GM23338 (cell line): ENCODE data around the gene SRCAP. TPM values are rescaled to one million over a fixed set of nuclear protein-coding genes. Genes with fewer than 3 reads are reported as not detected.

Experiments
- ATAC-seq: fragments of 200-7000 bp; cut with Tn5 transposase; 3 replicates; pipeline ENCODE4 v1.9.1; 2020
- DNase-seq: peaks from one replicate; pipeline ENCODE4 v3.0.0-alpha.2; 2015; ENCODE audit warnings: low spot score
- H2AFZ ChIP-seq: fragments of 200-600 bp; sonication (generic); 2 replicates; pipeline ENCODE4 v1.8.0; 2016; ENCODE audit warnings: antibody characterized with exemption, mild to moderate bottlenecking, moderate library complexity
- H3F3A ChIP-seq: fragments of 200-600 bp; sonication (generic); replicated peaks from 2 replicates; pipeline ENCODE4 v1.8.0; 2017; ENCODE audit warnings: antibody characterized with exemption, mixed run types, low read depth
- H3K27ac ChIP-seq: fragments of 200-600 bp; sonication (generic); 2 replicates; pipeline ENCODE4 v1.6.1; 2016; ENCODE audit warnings: low read depth
- H3K27me3 ChIP-seq: fragments of 200-600 bp; sonication (generic); 2 replicates; pipeline ENCODE4 v1.8.0; 2016; ENCODE audit warnings: mild to moderate bottlenecking, mixed run types, moderate library complexity; ENCODE audit not compliant: insufficient read depth
- H3K36me3 ChIP-seq: fragments of 200-600 bp; sonication (generic); 2 replicates; pipeline ENCODE4 v1.8.0; 2016; ENCODE audit warnings: mild to moderate bottlenecking; ENCODE audit not compliant: insufficient read depth
- H3K4me1 ChIP-seq: fragments of 200-600 bp; sonication (generic); 2 replicates; pipeline ENCODE4 v1.8.0; 2016; ENCODE audit warnings: mild to moderate bottlenecking, moderate library complexity; ENCODE audit not compliant: insufficient read depth
- H3K4me2 ChIP-seq: fragments of 200-600 bp; sonication (generic); 2 replicates; pipeline ENCODE4 v1.7.1; 2017; ENCODE audit warnings: mixed run types
- H3K4me3 ChIP-seq: fragments of 200-600 bp; sonication (generic); 2 replicates; pipeline ENCODE4 v1.6.1; 2016; ENCODE audit warnings: mixed run types
- H3K79me2 ChIP-seq: fragments of 200-600 bp; sonication (generic); replicated peaks from 2 replicates; pipeline ENCODE4 v1.8.0; 2017; ENCODE audit warnings: mild to moderate bottlenecking; ENCODE audit not compliant: insufficient read depth
- H3K9me2 ChIP-seq: fragments of 200-600 bp; sonication (generic); 2 replicates; pipeline ENCODE4 v1.8.0; 2017; ENCODE audit not compliant: insufficient read depth
- H4K20me1 ChIP-seq: fragments of 200-600 bp; sonication (generic); replicated peaks from 2 replicates; pipeline ENCODE4 v1.8.0; 2017; ENCODE audit warnings: mild to moderate bottlenecking; ENCODE audit not compliant: insufficient read depth
- H3K27ac Mint-ChIP-seq: 2 replicates; pipeline ENCODE4 v1.8.0; 2020; ENCODE audit warnings: inconsistent platforms, mild to moderate bottlenecking, moderate library complexity, mixed read lengths
- H3K27me3 Mint-ChIP-seq: 3 replicates; pipeline ENCODE4 v1.8.0; 2022; ENCODE audit warnings: low read depth, mild to moderate bottlenecking, moderate library complexity, mixed read lengths, inconsistent platforms; ENCODE audit not compliant: insufficient read depth, poor library complexity
- H3K36me3 Mint-ChIP-seq: 3 replicates; pipeline ENCODE4 v1.8.0; 2021; ENCODE audit warnings: low read depth, mild to moderate bottlenecking, inconsistent platforms, moderate library complexity, mixed read lengths
- H3K4me1 Mint-ChIP-seq: 3 replicates; pipeline ENCODE4 v1.8.0; 2020; ENCODE audit warnings: mild to moderate bottlenecking, inconsistent platforms, mixed read lengths
- H3K4me3 Mint-ChIP-seq: 3 replicates; pipeline ENCODE4 v1.8.0; 2021; ENCODE audit warnings: moderate library complexity, mild to moderate bottlenecking, inconsistent platforms, mixed read lengths
- H3K9me3 Mint-ChIP-seq: 3 replicates; pipeline ENCODE4 v1.8.0; 2020; ENCODE audit warnings: moderate library complexity, mild to moderate bottlenecking, inconsistent platforms, mixed read lengths
- CREB1 ChIP-seq: fragments of 250-450 bp; sonication (Bioruptor Pico); IDR thresholded peaks from 2 replicates; pipeline ENCODE4 v1.5.0; 2020; ENCODE audit warnings: low read depth, mild to moderate bottlenecking, moderate library complexity
- EZH2phosphoT487 ChIP-seq: fragments of 200-600 bp; sonication (generic); IDR thresholded peaks from one replicate; pipeline ENCODE4 v1.8.1; 2018; ENCODE audit warnings: antibody characterized with exemption; ENCODE audit not compliant: unreplicated experiment
- ZNF114 ChIP-seq: fragments of 250-450 bp; sonication (Bioruptor Pico); IDR thresholded peaks from 2 replicates; pipeline ENCODE4 v1.5.0; 2020; ENCODE audit warnings: mild to moderate bottlenecking, moderate library complexity
- ZNF331 ChIP-seq: fragments of 250-450 bp; sonication (Bioruptor Pico); IDR thresholded peaks from 2 replicates; pipeline ENCODE4 v1.5.0; 2020; ENCODE audit warnings: low read depth, mild to moderate bottlenecking, moderate library complexity
- polyA plus RNA-seq: library from polyadenylated mRNA; unstranded; fragments of >200 nt; fragmentation: Nextera tagmentation; extraction: Ambion mirVana; gene quantifications from 2 replicates; pipeline ENCODE4 v1.2.1, GENCODE V29; 2016
- total RNA-seq: library from RNA; depleted of rRNA; stranded (reverse); fragments of >200 nt; shearing (Covaris generic); gene quantifications from 2 replicates; pipeline ENCODE4 v1.2.3, GENCODE V29; 2014
- TF ChIP-seq, protein P1 (sequence below): fragments of 250-450 bp; sonication (Bioruptor Pico); IDR thresholded peaks from 2 replicates; pipeline ENCODE4 v1.5.0; 2020; ENCODE audit warnings: mild to moderate bottlenecking, moderate library complexity
- TF ChIP-seq, protein P2 (sequence below): IDR thresholded peaks from 2 replicates; pipeline ENCODE4 v1.6.1; 2016; ENCODE audit warnings: antibody characterized with exemption

SRCAP gene
- total and polyA plus RNA-seq, 2 experiments from 2014 or later = 15.3 to 38.4 TPM

DNA sequence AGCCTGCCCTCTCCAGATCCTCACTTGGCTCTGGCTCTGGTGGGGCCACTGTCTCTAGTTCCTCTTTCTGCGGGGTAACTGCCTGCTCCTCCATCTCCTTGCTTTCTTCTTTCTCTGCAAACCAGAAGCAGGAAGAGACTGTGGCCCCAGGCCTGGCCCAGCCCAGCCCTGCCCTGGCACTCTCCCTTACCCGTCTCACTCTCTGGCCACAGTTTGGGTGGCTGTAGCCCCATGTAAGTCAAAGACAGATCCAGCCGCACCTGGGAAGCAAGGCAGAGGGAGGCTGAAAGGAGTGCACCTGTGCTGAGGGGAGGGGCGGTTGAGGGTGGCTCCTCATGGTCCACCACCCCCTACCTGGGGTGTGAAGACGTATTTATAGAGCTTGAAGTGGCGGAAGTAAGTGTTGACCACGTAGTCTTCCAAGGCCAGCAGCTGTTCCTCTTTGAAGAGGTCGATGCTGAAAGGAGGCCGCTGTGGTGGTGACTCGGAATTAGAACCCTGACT, 60.1 kb downstream of the SRCAP start:
- ATAC-seq (no peak), DNase-seq (no peak)
- no peak overlapping the region for H3K27ac Mint-ChIP-seq
- Histone ChIP-seq H3K36me3 (peaks cover 15% of the 10 kb centered on the region), H3K79me2 (peaks cover 17% of the 10 kb centered on the region), H3K4me3 (no peak overlapping the region), H3K27me3 (no peaks in the 10 kb centered on the region), H3K4me2 (no peak overlapping the region), H4K20me1 (peaks cover 20% of the 10 kb centered on the region), H3K27ac (no peak overlapping the region), H3K4me1 (peaks cover 6% of the 10 kb centered on the region; the same call in 1 of the 2 replicates), H3K9me2 (no peaks in the 10 kb centered on the region), H3F3A (0 out of 2 replicates have a peak, but pooled peaks cover 7% of the 10 kb centered on the region), H2AFZ (no peak overlapping the region)
- peaks cover 35% of the 10 kb centered on the region for H3K36me3 Mint-ChIP-seq
- H3K4me1 Mint-ChIP-seq = peaks cover 16% of the 10 kb centered on the region
- TF ChIP-seq ZNF331 = no peak
- no peak for TF ChIP-seq CREB1 (CRISPR knock-in tag)
- TF ChIP-seq, protein P1, sequence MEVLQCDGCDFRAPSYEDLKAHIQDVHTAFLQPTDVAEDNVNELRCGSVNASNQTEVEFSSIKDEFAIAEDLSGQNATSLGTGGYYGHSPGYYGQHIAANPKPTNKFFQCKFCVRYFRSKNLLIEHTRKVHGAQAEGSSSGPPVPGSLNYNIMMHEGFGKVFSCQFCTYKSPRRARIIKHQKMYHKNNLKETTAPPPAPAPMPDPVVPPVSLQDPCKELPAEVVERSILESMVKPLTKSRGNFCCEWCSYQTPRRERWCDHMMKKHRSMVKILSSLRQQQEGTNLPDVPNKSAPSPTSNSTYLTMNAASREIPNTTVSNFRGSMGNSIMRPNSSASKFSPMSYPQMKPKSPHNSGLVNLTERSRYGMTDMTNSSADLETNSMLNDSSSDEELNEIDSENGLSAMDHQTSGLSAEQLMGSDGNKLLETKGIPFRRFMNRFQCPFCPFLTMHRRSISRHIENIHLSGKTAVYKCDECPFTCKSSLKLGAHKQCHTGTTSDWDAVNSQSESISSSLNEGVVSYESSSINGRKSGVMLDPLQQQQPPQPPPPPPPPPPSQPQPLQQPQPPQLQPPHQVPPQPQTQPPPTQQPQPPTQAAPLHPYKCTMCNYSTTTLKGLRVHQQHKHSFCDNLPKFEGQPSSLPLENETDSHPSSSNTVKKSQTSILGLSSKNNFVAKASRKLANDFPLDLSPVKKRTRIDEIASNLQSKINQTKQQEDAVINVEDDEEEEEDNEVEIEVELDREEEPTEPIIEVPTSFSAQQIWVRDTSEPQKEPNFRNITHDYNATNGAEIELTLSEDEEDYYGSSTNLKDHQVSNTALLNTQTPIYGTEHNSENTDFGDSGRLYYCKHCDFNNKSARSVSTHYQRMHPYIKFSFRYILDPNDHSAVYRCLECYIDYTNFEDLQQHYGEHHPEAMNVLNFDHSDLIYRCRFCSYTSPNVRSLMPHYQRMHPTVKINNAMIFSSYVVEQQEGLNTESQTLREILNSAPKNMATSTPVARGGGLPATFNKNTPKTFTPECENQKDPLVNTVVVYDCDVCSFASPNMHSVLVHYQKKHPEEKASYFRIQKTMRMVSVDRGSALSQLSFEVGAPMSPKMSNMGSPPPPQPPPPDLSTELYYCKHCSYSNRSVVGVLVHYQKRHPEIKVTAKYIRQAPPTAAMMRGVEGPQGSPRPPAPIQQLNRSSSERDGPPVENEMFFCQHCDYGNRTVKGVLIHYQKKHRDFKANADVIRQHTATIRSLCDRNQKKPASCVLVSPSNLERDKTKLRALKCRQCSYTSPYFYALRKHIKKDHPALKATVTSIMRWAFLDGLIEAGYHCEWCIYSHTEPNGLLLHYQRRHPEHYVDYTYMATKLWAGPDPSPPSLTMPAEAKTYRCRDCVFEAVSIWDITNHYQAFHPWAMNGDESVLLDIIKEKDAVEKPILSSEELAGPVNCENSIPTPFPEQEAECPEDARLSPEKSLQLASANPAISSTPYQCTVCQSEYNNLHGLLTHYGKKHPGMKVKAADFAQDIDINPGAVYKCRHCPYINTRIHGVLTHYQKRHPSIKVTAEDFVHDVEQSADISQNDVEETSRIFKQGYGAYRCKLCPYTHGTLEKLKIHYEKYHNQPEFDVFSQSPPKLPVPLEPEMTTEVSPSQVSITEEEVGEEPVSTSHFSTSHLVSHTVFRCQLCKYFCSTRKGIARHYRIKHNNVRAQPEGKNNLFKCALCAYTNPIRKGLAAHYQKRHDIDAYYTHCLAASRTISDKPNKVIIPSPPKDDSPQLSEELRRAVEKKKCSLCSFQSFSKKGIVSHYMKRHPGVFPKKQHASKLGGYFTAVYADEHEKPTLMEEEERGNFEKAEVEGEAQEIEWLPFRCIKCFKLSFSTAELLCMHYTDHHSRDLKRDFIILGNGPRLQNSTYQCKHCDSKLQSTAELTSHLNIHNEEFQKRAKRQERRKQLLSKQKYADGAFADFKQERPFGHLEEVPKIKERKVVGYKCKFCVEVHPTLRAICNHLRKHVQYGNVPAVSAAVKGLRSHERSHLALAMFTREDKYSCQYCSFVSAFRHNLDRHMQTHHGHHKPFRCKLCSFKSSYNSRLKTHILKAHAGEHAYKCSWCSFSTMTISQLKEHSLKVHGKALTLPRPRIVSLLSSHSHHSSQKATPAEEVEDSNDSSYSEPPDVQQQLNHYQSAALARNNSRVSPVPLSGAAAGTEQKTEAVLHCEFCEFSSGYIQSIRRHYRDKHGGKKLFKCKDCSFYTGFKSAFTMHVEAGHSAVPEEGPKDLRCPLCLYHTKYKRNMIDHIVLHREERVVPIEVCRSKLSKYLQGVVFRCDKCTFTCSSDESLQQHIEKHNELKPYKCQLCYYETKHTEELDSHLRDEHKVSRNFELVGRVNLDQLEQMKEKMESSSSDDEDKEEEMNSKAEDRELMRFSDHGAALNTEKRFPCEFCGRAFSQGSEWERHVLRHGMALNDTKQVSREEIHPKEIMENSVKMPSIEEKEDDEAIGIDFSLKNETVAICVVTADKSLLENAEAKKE = no peak
- no peak for TF ChIP-seq ZNF114 (CRISPR knock-in tag)
- TF ChIP-seq, protein P2, sequence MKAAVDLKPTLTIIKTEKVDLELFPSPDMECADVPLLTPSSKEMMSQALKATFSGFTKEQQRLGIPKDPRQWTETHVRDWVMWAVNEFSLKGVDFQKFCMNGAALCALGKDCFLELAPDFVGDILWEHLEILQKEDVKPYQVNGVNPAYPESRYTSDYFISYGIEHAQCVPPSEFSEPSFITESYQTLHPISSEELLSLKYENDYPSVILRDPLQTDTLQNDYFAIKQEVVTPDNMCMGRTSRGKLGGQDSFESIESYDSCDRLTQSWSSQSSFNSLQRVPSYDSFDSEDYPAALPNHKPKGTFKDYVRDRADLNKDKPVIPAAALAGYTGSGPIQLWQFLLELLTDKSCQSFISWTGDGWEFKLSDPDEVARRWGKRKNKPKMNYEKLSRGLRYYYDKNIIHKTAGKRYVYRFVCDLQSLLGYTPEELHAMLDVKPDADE = no peak
- TF ChIP-seq EZH2phosphoT487 = no peak
- no peak overlapping the region for H3K4me3 Mint-ChIP-seq
- no peaks in the 10 kb centered on the region; the same call in 2 of the 3 replicates for H3K9me3 Mint-ChIP-seq
- H3K27me3 Mint-ChIP-seq = peaks cover 29% of the 10 kb centered on the region
